Gastrocnemius medialis (tissue), 4 donors: ENCODE results near the gene PROK2.

Experiments used
- CTCF ChIP-seq, 5 experiments: fragments of 450-650 bp in 3 of 5; fragments of 200-600 bp in 2 of 5; sonication (generic) in 2 of 5; IDR thresholded peaks in 4 of 5; conservative IDR thresholded peaks in 1 of 5; 1 replicate in 4 of 5; 2 replicates in 1 of 5; pipeline ENCODE4 v1.5.1; 2016 to 2019; ENCODE audit warnings: antibody characterized with exemption in 5 of 5, mild to moderate bottlenecking in 3 of 5, moderate library complexity in 3 of 5
- POLR2A ChIP-seq, 2 donors: fragments of 450-650 bp; IDR thresholded peaks; one replicate each; pipeline ENCODE4 v1.6.1; 2017; ENCODE audit warnings: antibody characterized with exemption in 2 of 2, mild to moderate bottlenecking in 2 of 2, moderate library complexity in 2 of 2

GRCh38 chr3:71797455-71797854, 12.5 kb upstream of the PROK2 start:
- TF ChIP-seq CTCF (IDR thresholded peaks at IDR 0.05 in 4 of 5, conservative IDR thresholded peaks at IDR 0.05 in 1 of 5), result no peak
- TF ChIP-seq POLR2A (IDR thresholded peaks at IDR 0.05), result no peak
